ENCODE measurements around the gene KLHL28.

KLHL28 gene

DNA sequence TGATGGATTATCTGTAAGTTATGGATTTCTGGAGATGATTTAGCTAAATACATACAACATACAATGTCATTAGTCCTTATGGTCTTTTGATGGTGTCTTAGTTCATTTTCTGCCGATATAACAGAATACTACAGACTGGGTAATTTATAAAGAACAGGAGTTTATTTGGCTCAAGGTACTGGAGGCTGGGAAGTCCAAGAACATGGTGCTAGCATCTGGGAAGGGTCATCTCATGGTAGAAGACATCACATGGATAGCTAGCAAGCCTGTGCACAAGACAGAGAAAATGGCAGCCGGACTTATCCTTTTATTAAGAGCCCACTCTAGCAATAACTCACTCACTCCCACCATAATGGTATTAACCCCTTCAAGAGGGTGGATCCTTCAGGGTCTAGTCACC, 24.2 kb downstream of the KLHL28 start:
- no peak overlapping the region for H3K4me3 ChIP-seq (ENCODE audit: low read depth, low read length)
- no peak for DNase-seq (ENCODE audit: low read depth)
- TF ChIP-seq, protein P1, sequence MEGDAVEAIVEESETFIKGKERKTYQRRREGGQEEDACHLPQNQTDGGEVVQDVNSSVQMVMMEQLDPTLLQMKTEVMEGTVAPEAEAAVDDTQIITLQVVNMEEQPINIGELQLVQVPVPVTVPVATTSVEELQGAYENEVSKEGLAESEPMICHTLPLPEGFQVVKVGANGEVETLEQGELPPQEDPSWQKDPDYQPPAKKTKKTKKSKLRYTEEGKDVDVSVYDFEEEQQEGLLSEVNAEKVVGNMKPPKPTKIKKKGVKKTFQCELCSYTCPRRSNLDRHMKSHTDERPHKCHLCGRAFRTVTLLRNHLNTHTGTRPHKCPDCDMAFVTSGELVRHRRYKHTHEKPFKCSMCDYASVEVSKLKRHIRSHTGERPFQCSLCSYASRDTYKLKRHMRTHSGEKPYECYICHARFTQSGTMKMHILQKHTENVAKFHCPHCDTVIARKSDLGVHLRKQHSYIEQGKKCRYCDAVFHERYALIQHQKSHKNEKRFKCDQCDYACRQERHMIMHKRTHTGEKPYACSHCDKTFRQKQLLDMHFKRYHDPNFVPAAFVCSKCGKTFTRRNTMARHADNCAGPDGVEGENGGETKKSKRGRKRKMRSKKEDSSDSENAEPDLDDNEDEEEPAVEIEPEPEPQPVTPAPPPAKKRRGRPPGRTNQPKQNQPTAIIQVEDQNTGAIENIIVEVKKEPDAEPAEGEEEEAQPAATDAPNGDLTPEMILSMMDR (IDR thresholded peaks at IDR 0.05; ENCODE audit: low read depth, low read length, missing control alignments) = no peak

DNA sequence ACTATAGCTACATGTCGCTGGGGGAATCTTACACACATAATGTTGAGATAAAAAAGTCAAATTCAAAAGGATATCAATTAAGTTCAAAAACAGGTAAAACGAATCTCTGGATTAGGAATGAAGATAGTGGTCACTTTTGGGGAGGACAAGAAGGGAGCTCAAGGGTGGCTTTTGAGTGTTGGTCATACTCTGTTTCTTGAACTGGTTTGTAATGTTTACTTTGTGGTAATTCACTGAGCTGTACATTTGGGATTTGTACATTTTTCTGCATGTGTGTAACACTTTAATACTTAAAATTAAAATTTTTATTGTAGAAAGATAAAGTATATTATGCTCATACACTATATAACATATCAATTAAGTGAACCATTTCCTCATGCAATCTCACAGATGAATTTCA, 26.6 kb downstream of the KLHL28 start:
- TF ChIP-seq, protein P1 (IDR thresholded peaks at IDR 0.05; ENCODE audit: low read depth, low read length, missing control alignments) = no peak
- no peak overlapping the region for H3K4me3 ChIP-seq (ENCODE audit: low read depth, low read length)
- no peak for DNase-seq (ENCODE audit: low read depth)

DNA sequence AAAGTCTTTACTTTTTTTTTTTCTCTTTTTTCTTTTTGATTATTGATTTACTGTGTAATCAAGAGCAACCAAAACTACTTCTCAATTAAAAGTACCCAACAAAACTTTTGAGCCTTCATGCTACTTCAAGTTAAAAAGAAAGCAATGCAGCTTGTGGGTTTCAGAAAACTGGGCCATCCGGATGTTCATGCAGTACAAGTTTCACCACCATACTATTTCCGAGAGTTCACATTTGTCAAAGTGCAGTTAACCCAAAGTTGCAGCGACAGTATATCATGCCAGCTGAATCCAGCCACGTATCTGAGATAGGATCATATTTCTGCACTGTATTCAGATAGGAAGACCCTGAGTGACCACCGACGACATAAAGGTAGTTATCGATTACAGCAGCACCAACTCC, 33.0 kb downstream of the KLHL28 start:
- TF ChIP-seq, protein P1 (IDR thresholded peaks at IDR 0.05; ENCODE audit: low read depth, low read length, missing control alignments) = no peak
- no peak overlapping the region for H3K4me3 ChIP-seq (ENCODE audit: low read depth, low read length)
- no peak for DNase-seq (ENCODE audit: low read depth)

DNA sequence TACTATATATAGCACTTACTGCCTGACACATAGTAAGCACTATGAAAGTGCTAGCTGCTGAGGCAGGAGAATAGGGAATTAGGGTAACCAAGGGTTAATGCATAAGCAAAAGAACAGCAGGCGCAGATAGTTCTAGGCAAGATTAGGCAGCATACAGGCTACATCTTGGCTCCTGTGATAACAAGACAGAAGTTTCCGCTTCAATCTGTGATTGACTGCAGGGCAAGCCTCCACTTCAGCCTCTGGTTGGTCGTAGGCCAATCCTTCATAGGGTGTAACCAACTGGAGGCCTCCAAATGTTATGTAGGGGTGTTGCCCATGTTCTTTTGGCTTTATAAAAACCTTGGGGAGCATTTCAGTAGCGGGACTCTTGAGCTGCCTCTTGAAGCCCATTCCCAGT, 46.9 kb downstream of the KLHL28 start:
- TF ChIP-seq, protein P1 (IDR thresholded peaks at IDR 0.05; ENCODE audit: low read depth, low read length, missing control alignments) = no peak
- DNase-seq (ENCODE audit: low read depth) = no peak
- no peak overlapping the region for H3K4me3 ChIP-seq (ENCODE audit: low read depth, low read length)

DNA sequence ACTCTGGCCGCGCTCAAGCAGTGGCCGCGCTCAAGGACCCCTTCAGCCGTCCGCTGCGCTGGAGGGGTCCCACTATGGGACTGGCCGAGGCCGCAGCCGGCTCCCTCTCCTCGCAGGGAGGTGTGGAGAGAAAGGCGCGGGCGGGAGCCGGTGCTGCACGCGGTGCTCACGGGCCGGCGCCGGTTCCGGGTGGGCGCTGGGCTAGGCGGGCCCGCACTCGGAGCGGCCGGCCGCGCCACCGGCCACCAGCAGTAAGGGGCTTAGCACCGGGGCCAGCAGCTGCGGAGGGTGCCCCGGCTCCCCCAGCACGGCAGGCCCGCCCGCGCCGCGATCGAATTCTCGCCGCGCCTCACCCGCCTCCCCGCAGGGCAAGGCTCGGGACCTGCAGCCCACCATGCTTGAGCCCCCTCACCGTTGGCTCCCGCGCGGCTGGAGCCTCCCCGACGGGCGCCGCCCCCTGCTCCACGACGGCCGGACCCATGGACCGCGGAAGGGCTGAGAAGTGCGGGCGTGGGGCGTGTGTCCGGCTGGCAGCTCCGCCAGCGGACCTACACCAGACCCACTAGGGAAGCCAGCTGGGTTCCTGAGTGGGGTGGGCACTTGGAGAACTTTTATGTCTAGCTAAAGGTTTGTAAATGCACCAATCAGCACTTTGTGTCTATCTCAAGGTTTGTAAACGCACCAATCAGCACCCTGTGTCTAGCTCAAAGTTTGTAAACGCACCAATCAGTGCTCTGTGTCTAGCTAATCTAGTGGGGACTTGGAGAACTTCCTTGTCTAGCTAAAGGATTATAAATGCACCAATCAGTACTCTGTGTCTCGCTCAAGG, 49.5 kb downstream of the KLHL28 start:
- TF ChIP-seq, protein P1 (IDR thresholded peaks at IDR 0.05; ENCODE audit: low read depth, low read length, missing control alignments) = no peak
- no peak for DNase-seq (ENCODE audit: low read depth)
- no peak overlapping the region for H3K4me3 ChIP-seq (ENCODE audit: low read depth, low read length)

DNA sequence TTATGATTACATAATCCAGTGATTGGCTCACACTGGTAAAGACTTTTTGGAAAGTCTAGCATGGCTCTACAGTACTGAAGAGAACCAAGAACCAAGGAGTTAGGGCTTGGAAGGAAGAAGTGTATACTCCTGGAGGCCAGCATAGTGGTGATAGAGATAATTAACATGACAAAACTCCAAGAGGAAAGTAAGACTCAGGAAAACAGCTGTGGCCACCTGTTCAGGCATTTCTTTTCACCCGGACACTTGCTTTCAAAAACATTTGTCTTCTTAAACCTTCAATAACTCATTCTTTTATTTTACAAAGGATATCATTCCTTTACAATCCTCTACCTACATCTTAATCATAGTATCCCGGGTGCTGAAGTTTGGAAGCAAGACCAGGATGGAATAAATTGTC, 50.9 kb downstream of the KLHL28 start:
- TF ChIP-seq, protein P1 (IDR thresholded peaks at IDR 0.05; ENCODE audit: low read depth, low read length, missing control alignments) = no peak
- no peak for DNase-seq (ENCODE audit: low read depth)
- H3K4me3 ChIP-seq (ENCODE audit: low read depth, low read length) = no peak overlapping the region

DNA sequence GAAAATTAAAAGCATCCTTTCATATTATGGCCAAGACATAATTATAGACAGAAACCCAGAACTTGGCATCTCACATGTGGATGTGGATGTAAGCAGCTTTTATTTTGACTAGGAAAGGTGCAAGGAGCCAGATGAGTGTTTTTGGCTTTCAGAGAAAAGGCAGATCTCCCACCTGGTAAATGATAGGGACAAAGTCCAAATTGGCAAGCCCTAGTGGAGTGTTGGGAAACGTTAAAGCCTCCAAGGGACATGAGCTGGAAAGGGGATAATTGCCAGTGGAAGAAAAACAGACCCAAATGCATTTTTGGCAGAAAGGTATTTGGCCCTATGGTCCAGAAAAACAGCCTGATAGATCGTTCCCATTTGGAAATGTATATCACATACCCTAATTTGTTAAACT, 60.1 kb downstream of the KLHL28 start:
- no peak for DNase-seq (ENCODE audit: low read depth)
- H3K4me3 ChIP-seq (ENCODE audit: low read depth, low read length) = no peak overlapping the region
- TF ChIP-seq, protein P1 (IDR thresholded peaks at IDR 0.05; ENCODE audit: low read depth, low read length, missing control alignments) = no peak
